Measurements from ENCODE around the gene TATDN3. TPM values are rescaled to one million over a fixed set of nuclear protein-coding genes. Genes with fewer than 3 reads are reported as not detected.

The TATDN3 gene
- total RNA-seq, 1 donor from 2014 or later = 12.1 TPM

DNA sequence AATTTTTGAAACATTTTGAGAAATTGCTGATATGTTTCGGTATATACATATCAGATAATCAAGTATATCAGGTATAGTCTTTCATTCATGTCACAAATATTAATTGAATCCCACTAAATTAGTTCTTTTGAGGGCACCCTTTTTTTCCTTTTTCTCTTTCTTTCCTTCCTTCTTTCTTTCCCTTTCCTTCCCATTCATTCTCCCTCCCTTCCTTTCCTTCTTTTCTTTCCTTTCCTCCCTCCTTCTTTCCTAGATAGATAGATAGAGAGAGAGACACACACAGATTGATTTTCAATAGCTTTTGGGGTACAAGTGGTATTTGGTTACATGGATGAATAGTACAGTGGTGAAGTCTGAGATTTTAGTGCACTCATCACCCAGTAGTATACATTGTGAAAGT is 5.8 kb upstream of the TATDN3 start:
- no peaks in the 10 kb centered on the region for H3K9me3 Mint-ChIP-seq (ENCODE audit: low read depth)
- no peak overlapping the region for H3K4me3 Mint-ChIP-seq (ENCODE audit: low read depth)
- H3K36me3 Mint-ChIP-seq (ENCODE audit: insufficient read depth) = peaks cover 21% of the 10 kb centered on the region
- no peaks in the 10 kb centered on the region for H3K27me3 Mint-ChIP-seq
- TF ChIP-seq, protein P1, sequence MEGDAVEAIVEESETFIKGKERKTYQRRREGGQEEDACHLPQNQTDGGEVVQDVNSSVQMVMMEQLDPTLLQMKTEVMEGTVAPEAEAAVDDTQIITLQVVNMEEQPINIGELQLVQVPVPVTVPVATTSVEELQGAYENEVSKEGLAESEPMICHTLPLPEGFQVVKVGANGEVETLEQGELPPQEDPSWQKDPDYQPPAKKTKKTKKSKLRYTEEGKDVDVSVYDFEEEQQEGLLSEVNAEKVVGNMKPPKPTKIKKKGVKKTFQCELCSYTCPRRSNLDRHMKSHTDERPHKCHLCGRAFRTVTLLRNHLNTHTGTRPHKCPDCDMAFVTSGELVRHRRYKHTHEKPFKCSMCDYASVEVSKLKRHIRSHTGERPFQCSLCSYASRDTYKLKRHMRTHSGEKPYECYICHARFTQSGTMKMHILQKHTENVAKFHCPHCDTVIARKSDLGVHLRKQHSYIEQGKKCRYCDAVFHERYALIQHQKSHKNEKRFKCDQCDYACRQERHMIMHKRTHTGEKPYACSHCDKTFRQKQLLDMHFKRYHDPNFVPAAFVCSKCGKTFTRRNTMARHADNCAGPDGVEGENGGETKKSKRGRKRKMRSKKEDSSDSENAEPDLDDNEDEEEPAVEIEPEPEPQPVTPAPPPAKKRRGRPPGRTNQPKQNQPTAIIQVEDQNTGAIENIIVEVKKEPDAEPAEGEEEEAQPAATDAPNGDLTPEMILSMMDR (IDR thresholded peaks at IDR 0.05; ENCODE audit: unreplicated experiment) = no peak
- no peak overlapping the region for H3K27ac Mint-ChIP-seq
- no peak for DNase-seq (ENCODE audit: low spot score, unreplicated experiment)
- peaks cover 8% of the 10 kb centered on the region for H3K4me1 Mint-ChIP-seq (ENCODE audit: low read depth)

DNA sequence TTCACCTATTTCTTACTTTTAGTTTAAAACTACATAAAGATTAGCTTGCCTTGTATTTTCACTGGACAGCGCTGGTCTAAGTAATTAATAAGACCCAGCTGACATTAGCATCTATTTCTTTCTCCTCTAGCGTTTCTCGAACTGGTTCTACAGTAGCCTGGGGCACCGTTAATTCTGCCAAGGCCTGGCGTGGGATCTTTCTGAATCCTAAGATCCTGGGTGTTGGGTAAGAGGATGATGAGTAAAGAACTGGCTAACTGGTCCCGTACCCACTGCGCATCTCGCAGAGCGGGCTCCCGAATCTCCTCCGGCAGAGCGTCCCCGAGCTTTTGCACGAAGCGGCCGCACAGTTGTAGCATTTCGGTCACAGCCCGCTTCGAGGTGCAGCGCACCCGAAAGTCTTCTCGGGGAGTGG is 426 bp upstream of the TATDN3 start:
- H3K27me3 Mint-ChIP-seq = no peaks in the 10 kb centered on the region
- H3K4me3 Mint-ChIP-seq (ENCODE audit: low read depth) = peak overlapping the region; percentile 86
- TF ChIP-seq, protein P1 (IDR thresholded peaks at IDR 0.05; ENCODE audit: unreplicated experiment) = no peak
- H3K36me3 Mint-ChIP-seq (ENCODE audit: insufficient read depth) = peaks cover 3% of the 10 kb centered on the region
- H3K4me1 Mint-ChIP-seq (ENCODE audit: low read depth) = peaks cover 24% of the 10 kb centered on the region
- no peak for DNase-seq (ENCODE audit: low spot score, unreplicated experiment)
- H3K27ac Mint-ChIP-seq = peak overlapping the region; percentile 97
- no peaks in the 10 kb centered on the region for H3K9me3 Mint-ChIP-seq (ENCODE audit: low read depth)

DNA sequence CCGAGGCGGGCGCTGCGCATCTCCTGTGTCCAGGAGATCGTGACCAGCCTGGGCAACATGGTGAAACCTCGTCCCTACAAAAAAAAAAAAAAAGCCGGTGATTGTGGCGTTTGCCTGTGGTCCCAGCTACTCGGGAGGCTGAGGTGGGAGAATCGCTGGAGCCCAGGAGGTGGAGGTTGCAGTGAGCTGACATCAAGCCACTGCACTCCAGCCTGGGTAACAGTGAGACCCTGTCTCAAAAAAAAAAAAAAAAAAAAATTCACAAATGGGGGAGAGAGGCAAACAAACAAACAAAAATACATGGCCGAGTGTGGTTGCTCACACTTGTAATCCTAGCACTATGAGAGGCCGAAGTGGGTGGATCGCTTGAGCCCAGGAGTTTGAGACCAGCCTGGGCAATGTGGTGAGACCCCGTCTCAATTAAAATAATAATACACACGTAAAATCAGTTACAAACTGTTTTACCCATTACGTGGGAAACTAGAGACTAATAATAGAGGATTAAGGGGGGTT is 758 bp downstream of the TATDN3 start:
- H3K4me3 Mint-ChIP-seq (ENCODE audit: low read depth) = peak overlapping the region; percentile 86
- peaks cover 24% of the 10 kb centered on the region for H3K4me1 Mint-ChIP-seq (ENCODE audit: low read depth)
- TF ChIP-seq, protein P1 (IDR thresholded peaks at IDR 0.05; ENCODE audit: unreplicated experiment) = no peak
- H3K27ac Mint-ChIP-seq = peak overlapping the region; percentile 97
- H3K9me3 Mint-ChIP-seq (ENCODE audit: low read depth) = no peaks in the 10 kb centered on the region
- no peaks in the 10 kb centered on the region for H3K27me3 Mint-ChIP-seq
- no peak for DNase-seq (ENCODE audit: low spot score, unreplicated experiment)
- peaks cover 7% of the 10 kb centered on the region for H3K36me3 Mint-ChIP-seq (ENCODE audit: insufficient read depth)

DNA sequence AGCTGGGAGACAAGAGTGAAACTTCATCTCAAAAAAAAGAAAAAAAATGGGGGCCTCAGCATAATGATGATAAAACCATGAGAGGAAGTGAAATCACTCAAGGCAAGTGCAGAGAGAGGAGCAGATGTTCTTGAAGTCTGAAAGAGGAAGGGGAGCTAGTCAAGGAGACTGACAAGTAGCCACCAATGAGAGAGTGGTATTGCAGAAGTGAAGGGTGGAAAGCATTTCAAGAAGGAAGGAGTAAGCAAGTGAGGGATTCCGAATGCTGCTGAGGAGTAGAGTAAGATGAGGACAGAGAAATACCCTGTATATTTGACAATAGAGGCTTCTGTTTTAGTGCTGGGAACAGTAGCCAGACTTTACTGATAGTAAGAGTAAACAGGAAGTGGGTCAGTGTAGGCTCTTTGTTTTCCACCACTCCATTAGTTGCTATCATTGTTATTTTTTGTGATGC is 2.9 kb downstream of the TATDN3 start:
- H3K27ac Mint-ChIP-seq = peak overlapping the region; percentile 86
- H3K27me3 Mint-ChIP-seq = no peaks in the 10 kb centered on the region

DNA sequence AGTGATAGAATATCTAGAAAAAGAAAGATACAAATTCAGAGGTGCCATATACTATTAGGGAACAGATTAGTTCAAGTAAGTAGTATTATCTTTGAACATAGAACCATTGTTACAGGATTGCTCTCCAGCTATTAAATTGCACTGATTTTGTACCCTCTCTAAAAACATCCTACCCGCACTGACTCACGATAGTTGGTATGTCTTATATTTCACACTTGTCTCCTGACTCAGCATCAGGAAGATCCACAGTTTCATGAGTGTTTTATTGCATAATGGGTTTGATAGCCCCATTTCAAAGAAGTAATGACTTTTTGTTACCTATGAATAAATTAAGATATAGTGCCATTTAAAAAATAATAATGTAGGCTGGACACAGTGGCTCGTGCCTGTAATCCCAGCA is 6.0 kb downstream of the TATDN3 start:
- H3K4me1 Mint-ChIP-seq (ENCODE audit: low read depth) = peaks cover 10% of the 10 kb centered on the region
- no peaks in the 10 kb centered on the region for H3K9me3 Mint-ChIP-seq (ENCODE audit: low read depth)
- TF ChIP-seq, protein P1 (IDR thresholded peaks at IDR 0.05; ENCODE audit: unreplicated experiment) = no peak
- DNase-seq (ENCODE audit: low spot score, unreplicated experiment) = no peak
- no peak overlapping the region for H3K27ac Mint-ChIP-seq
- H3K36me3 Mint-ChIP-seq (ENCODE audit: insufficient read depth) = peaks cover 10% of the 10 kb centered on the region
- no peaks in the 10 kb centered on the region for H3K27me3 Mint-ChIP-seq
- H3K4me3 Mint-ChIP-seq (ENCODE audit: low read depth) = no peak overlapping the region

More for the DNA sequence above, 2.9 kb downstream of the TATDN3 start:
- no peaks in the 10 kb centered on the region for H3K9me3 Mint-ChIP-seq (ENCODE audit: low read depth)
- H3K36me3 Mint-ChIP-seq (ENCODE audit: insufficient read depth) = peaks cover 10% of the 10 kb centered on the region
- TF ChIP-seq, protein P1 (IDR thresholded peaks at IDR 0.05; ENCODE audit: unreplicated experiment) = no peak
- DNase-seq (ENCODE audit: low spot score, unreplicated experiment) = no peak
- peak overlapping the region; percentile 6 for H3K4me3 Mint-ChIP-seq (ENCODE audit: low read depth)
- H3K4me1 Mint-ChIP-seq (ENCODE audit: low read depth) = peaks cover 21% of the 10 kb centered on the region
